HepG2 (cell line): ENCODE results near the gene CLIC1. TPM values are rescaled to one million over a fixed set of nuclear protein-coding genes. Genes with fewer than 3 reads are reported as not detected.

ENCODE experiments used
- CAMTA2 ChIP-seq: sonication (generic); formaldehyde crosslinking; IDR thresholded peaks from 2 replicates; pipeline ENCODE4 v1.4.0; 2020; ENCODE audit warnings: mild to moderate bottlenecking, missing genetic modification reagents, borderline replicate concordance
- EP300 ChIP-seq, 3 experiments: sonication (generic) in 1 of 3; formaldehyde crosslinking in 1 of 3; IDR thresholded peaks; 2 replicates each; pipeline versions ENCODE4 v1.5.1 to v1.6.1; 2011 to 2020; ENCODE audit warnings: low read depth in 2 of 3, low read length in 2 of 3, borderline replicate concordance in 1 of 3, improper control_type of control experiment in 1 of 3, mild to moderate bottlenecking in 1 of 3, missing genetic modification reagents in 1 of 3, moderate library complexity in 1 of 3
- ERF ChIP-seq: IDR thresholded peaks from 2 replicates; pipeline ENCODE4 v1.6.1; 2018; ENCODE audit warnings: missing biosample characterization, missing genetic modification reagents
- FOXJ3 ChIP-seq: sonication (generic); formaldehyde crosslinking; IDR thresholded peaks from 2 replicates; pipeline ENCODE4 v1.4.0; 2020; ENCODE audit warnings: missing genetic modification reagents, mild to moderate bottlenecking, borderline replicate concordance
- HNF4G ChIP-seq, 2 experiments: sonication (generic) in 1 of 2; formaldehyde crosslinking in 1 of 2; IDR thresholded peaks; 2 replicates each; pipeline versions ENCODE4 v1.4.0 to v1.6.1; 2011 to 2020; ENCODE audit warnings: borderline replicate concordance in 2 of 2, low read depth in 2 of 2, mild to moderate bottlenecking in 2 of 2, low read length in 1 of 2, missing genetic modification reagents in 1 of 2, moderate library complexity in 1 of 2
- HOXA5 ChIP-seq: sonication (generic); formaldehyde crosslinking; IDR thresholded peaks from 2 replicates; pipeline ENCODE4 v1.4.0; 2020; ENCODE audit warnings: missing genetic modification reagents
- JUND ChIP-seq: sonication (generic); formaldehyde crosslinking; IDR thresholded peaks from 2 replicates; pipeline ENCODE4 v1.8.0; 2022; ENCODE audit warnings: mild to moderate bottlenecking, missing genetic modification reagents
- PHF21A ChIP-seq: sonication (generic); formaldehyde crosslinking; IDR thresholded peaks from 2 replicates; pipeline ENCODE4 v1.5.0; 2020; ENCODE audit warnings: mild to moderate bottlenecking, missing genetic modification reagents
- RXRA ChIP-seq: sonication (generic); formaldehyde crosslinking; IDR thresholded peaks from 2 replicates; pipeline ENCODE4 v1.5.1; 2020; ENCODE audit warnings: missing genetic modification reagents
- THAP9 ChIP-seq: sonication (generic); formaldehyde crosslinking; IDR thresholded peaks from 2 replicates; pipeline ENCODE4; 2020; ENCODE audit warnings: missing genetic modification reagents, mild to moderate bottlenecking, borderline replicate concordance
- YEATS4 ChIP-seq: sonication (generic); formaldehyde crosslinking; IDR thresholded peaks from 2 replicates; pipeline ENCODE4 v1.4.0; 2020; ENCODE audit warnings: missing genetic modification reagents, borderline replicate concordance
- ZBTB25 ChIP-seq: IDR thresholded peaks from 2 replicates; pipeline ENCODE4 v1.6.1; 2018; ENCODE audit warnings: missing genetic modification reagents
- ZFYVE20 ChIP-seq: sonication (generic); formaldehyde crosslinking; IDR thresholded peaks from 2 replicates; pipeline ENCODE4 v1.8.0; 2023; ENCODE audit warnings: low read depth, mild to moderate bottlenecking, moderate library complexity, missing genetic modification reagents, borderline replicate concordance
- ZNF224 ChIP-seq: sonication (generic); formaldehyde crosslinking; IDR thresholded peaks from 2 replicates; pipeline ENCODE4 v1.5.0; 2020; ENCODE audit warnings: mild to moderate bottlenecking, missing genetic modification reagents
- ZNF629 ChIP-seq: sonication (generic); formaldehyde crosslinking; conservative IDR thresholded peaks from 2 replicates; pipeline ENCODE4 v1.5.0; 2020; ENCODE audit warnings: missing genetic modification reagents
- polyA plus RNA-seq, 8 experiments: library from polyadenylated mRNA; depleted of rRNA in 3 of 8; stranded (reverse) in 7 of 8; unstranded in 1 of 8; fragments of >200 nt; fragmentation: Illumina TruSeq in 4 of 8; extraction: Trizol in 4 of 8; gene quantifications; 2 replicates each; pipeline versions ENCODE4 v1.2.1 to v1.2.3, GENCODE V29; 2011 to 2016; ENCODE audit warnings: low read depth in 4 of 8, missing spikeins in 1 of 8, mixed read lengths in 1 of 8; ENCODE audit not compliant: insufficient read depth in 1 of 8
- total RNA-seq, 5 experiments: library from RNA; depleted of rRNA; stranded (reverse); fragments of >200 nt; fragmentation: Illumina TruSeq; extraction: Trizol; gene quantifications; 2 replicates each; pipeline ENCODE4 v1.2.3, GENCODE V29; 2016; ENCODE audit warnings: low read depth in 1 of 5
- TF ChIP-seq, protein P1 (sequence below): IDR thresholded peaks from 2 replicates; pipeline ENCODE4 v1.4.0; 2020; ENCODE audit warnings: mild to moderate bottlenecking, missing genetic modification reagents
- TF ChIP-seq, protein P2 (sequence below): sonication (generic); formaldehyde crosslinking; IDR thresholded peaks from 2 replicates; pipeline ENCODE4 v1.5.1; 2020; ENCODE audit warnings: mild to moderate bottlenecking, missing genetic modification reagents

Gene CLIC1
- total and polyA plus RNA-seq, 2 of the 13 experiments (the other 11 are each of a cell fraction or from before 2014, with no cell fraction given) = 602 to 891 TPM

DNA sequence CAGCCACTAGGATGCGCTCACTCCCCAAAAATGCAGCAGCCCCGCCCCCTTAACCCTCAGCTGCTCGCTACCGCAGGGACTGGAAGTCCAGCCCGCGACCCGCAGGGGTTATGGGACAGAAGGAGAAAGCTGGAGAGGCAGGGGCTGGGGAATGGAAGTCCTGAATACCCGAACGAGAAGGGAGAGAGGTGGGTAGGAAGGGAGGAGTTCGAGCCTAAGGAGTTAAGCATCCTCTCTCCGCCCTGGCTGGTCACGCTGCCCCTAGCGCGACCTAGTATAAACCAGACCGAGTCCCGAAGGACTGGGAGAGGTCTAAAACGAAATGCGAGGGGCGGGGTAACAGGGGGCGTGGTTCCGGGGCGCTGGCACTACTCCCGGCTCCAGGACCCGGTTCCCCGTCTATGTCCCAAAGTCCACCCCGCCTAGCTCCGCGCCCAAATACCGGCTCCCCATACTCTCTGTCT is 6.8 kb downstream of the CLIC1 start (continued):
- TF ChIP-seq, protein P1, sequence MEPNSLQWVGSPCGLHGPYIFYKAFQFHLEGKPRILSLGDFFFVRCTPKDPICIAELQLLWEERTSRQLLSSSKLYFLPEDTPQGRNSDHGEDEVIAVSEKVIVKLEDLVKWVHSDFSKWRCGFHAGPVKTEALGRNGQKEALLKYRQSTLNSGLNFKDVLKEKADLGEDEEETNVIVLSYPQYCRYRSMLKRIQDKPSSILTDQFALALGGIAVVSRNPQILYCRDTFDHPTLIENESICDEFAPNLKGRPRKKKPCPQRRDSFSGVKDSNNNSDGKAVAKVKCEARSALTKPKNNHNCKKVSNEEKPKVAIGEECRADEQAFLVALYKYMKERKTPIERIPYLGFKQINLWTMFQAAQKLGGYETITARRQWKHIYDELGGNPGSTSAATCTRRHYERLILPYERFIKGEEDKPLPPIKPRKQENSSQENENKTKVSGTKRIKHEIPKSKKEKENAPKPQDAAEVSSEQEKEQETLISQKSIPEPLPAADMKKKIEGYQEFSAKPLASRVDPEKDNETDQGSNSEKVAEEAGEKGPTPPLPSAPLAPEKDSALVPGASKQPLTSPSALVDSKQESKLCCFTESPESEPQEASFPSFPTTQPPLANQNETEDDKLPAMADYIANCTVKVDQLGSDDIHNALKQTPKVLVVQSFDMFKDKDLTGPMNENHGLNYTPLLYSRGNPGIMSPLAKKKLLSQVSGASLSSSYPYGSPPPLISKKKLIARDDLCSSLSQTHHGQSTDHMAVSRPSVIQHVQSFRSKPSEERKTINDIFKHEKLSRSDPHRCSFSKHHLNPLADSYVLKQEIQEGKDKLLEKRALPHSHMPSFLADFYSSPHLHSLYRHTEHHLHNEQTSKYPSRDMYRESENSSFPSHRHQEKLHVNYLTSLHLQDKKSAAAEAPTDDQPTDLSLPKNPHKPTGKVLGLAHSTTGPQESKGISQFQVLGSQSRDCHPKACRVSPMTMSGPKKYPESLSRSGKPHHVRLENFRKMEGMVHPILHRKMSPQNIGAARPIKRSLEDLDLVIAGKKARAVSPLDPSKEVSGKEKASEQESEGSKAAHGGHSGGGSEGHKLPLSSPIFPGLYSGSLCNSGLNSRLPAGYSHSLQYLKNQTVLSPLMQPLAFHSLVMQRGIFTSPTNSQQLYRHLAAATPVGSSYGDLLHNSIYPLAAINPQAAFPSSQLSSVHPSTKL (CRISPR knock-in tag) = peak; percentile 40; the same call in 1 of the 2 replicates
- TF ChIP-seq YEATS4 (CRISPR knock-in tag) (peak; percentile 73), ZBTB25 (CRISPR knock-in tag) (no peak), CAMTA2 (0 out of 2 replicates have a peak, but pooled peaks have one; percentile 4), ZNF224 (peak; percentile 78), THAP9 (CRISPR knock-in tag) (no peak), RXRA (CRISPR knock-in tag) (peak; percentile 54; the same call in 1 of the 2 replicates), HOXA5 (peak; percentile 76), EP300 (IDR thresholded peaks at IDR 0.05; ENCODE audit: low read depth in 2 of 2, low read length in 2 of 2) (0 out of 4 replicates have a peak, but pooled peaks of 1 of the 2 experiments have one; percentile 4), EP300 (CRISPR knock-in tag; IDR thresholded peaks at IDR 0.05; ENCODE audit: borderline replicate concordance) (no peak), ZNF629 (peak; percentile 18; the same call in 1 of the 2 replicates), PHF21A (peak; percentile 77), ZFYVE20 (CRISPR knock-in tag) (no peak), JUND (0 out of 2 replicates have a peak, but pooled peaks have one; percentile 18), ERF (peak; percentile 54), HNF4G (IDR thresholded peaks at IDR 0.05; ENCODE audit: borderline replicate concordance, low read depth, low read length) (0 out of 2 replicates have a peak, but pooled peaks have one; percentile 36), HNF4G (CRISPR knock-in tag; IDR thresholded peaks at IDR 0.05; ENCODE audit: borderline replicate concordance, low read depth) (no peak), FOXJ3 (CRISPR knock-in tag) (peak; percentile 65; the same call in 1 of the 2 replicates)
- TF ChIP-seq, protein P2, sequence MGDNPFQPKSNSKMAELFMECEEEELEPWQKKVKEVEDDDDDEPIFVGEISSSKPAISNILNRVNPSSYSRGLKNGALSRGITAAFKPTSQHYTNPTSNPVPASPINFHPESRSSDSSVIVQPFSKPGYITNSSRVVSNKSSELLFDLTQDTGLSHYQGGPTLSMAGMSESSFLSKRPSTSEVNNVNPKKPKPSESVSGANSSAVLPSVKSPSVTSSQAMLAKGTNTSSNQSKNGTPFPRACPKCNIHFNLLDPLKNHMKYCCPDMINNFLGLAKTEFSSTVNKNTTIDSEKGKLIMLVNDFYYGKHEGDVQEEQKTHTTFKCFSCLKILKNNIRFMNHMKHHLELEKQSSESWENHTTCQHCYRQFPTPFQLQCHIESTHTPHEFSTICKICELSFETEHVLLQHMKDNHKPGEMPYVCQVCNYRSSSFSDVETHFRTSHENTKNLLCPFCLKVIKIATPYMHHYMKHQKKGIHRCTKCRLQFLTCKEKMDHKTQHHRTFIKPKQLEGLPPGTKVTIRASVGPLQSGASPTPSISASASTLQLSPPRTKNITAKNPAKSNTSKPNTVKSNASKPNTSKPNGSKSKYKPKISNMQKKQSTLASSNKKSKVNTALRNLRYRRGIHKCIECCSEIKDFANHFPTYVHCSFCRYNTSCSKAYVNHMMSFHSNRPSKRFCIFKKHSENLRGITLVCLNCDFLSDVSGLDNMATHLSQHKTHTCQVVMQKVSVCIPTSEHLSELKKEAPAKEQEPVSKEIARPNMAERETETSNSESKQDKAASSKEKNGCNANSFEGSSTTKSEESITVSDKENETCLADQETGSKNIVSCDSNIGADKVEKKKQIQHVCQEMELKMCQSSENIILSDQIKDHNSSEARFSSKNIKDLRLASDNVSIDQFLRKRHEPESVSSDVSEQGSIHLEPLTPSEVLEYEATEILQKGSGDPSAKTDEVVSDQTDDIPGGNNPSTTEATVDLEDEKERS (CRISPR knock-in tag) = peak; percentile 21
